Left lobe of liver (tissue), 2 donors: ENCODE measurements around the gene OR1B1. TPM values are rescaled to one million over a fixed set of nuclear protein-coding genes. Genes with fewer than 3 reads are reported as not detected.
A peak's percentile ranks its signal among the peaks of the same experiment; 100 is the strongest.
"Not testable (repeated sequence)": the region's sequence is repeated elsewhere in the genome, so short reads cannot be mapped to it uniquely, and the experiment has no call there.

Experiments used
- ATAC-seq: fragments of 200-7000 bp; cut with Tn5 transposase; one replicate; pipeline ENCODE4 v1.9.1; 2020; ENCODE audit warnings: mild to moderate bottlenecking, moderate library complexity
- DNase-seq: peaks from one replicate; pipeline ENCODE4 v3.0.0-alpha.2; 2020; ENCODE audit warnings: low spot score
- total RNA-seq: library from RNA; stranded (reverse); gene quantifications from one replicate; pipeline ENCODE4 v1.2.1, GENCODE V29; 2021
- donor health status: DM: no; HTN: no; CAD: no; lungs with moderate emphysema.
- donor health status: DM: no; HTN: yes; CAD: no.

OR1B1 gene
- total RNA-seq: not detected

GRCh38 chr9:122657527-122657926 is at the start of gene OR1B1:
TSS of gene OR1B1 (minus strand) at chr9:122657627.
- DNase-seq: no peak
- no peak for ATAC-seq

DNA sequence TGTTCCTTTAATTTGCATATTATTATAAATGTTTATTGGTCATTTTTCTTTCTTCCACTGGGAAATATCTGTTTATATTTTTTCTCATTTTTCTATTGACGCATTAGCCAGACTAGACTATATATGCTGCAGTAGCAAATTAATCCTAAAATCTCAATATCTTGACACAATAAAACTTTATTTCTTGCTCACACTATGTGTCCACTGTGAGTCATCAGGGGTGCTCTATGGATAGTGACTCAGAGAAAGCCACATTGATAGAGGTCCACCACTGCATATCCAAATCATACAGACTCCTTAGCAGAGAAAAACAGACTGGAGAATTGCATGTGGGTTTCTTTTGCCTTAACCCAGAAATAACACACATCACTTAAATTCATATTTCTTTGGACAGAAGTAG is 38.3 kb upstream of the OR1B1 start:
- ATAC-seq (no peak), DNase-seq (no peak)

GRCh38 chr9:122684851-122685250 is 27.4 kb upstream of the OR1B1 start:
- DNase-seq (no peak), ATAC-seq (no peak)

GRCh38 chr9:122672481-122672880 is 15.1 kb upstream of the OR1B1 start:
- no peak for ATAC-seq
- DNase-seq: no peak

- no peak for DNase-seq
- ATAC-seq: no peak
Measured at GRCh38 chr9:122661416-122661815, 4.0 kb upstream of the OR1B1 start, which contains the start of gene OR1L1. TSS of gene OR1L1 (plus strand) at chr9:122661716. CDS start at chr9:122661716, 0 bp downstream.

DNA sequence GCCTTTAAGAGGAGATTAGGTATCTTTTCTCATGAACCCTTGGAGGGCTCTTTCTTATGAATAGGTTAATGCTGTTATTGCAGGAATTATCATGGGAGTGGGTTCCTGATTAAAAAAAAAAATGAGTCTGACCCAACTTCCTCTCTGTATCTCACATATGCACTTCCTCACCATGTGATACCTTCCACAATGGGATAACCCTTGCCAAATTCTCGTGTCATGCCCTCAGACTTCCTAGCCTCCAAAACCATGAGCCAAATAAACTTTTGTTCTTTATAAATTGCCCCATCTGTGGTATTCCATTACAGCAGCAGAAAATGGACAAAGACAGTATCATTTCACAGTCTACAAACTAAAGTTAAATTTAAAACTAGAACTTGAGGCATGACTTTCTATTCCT is 1.0 kb downstream of the OR1B1 start:
- ATAC-seq: peak; percentile 32
- DNase-seq: no peak

DNA sequence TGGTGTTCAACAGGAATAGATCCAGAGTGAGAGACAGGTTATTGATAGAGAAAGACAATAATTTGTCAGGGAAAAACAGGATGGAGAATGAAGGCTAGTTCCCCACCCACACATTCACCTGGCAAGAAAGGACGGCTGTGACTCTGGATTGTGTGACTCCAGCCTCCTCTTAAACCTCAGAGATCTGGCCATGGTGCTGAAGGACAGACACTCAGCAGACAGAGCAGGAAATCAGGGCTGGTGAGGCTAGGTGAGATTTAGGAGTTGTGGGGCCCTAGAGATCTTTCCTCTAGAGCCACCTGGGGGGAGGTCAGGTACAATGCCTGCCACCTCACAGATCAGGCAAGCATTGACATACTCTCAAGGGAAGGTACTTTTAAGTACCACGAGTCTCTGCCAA is 15.2 kb downstream of the OR1B1 start:
- DNase-seq: no peak
- ATAC-seq: no peak

- no peak for DNase-seq
- no peak for ATAC-seq
Measured at GRCh38 chr9:122619996-122620395, 37.4 kb downstream of the OR1B1 start.

- ATAC-seq (no peak), DNase-seq (no peak)
Measured at GRCh38 chr9:122614362-122614761, 43.1 kb downstream of the OR1B1 start, which contains the start of gene OR1Q1. TSS of gene OR1Q1 (plus strand) at chr9:122614738. CDS start at chr9:122614738, 0 bp downstream.

- no peak for DNase-seq
- no peak for ATAC-seq
Measured at GRCh38 chr9:122609804-122610203, 47.6 kb downstream of the OR1B1 start.

DNA sequence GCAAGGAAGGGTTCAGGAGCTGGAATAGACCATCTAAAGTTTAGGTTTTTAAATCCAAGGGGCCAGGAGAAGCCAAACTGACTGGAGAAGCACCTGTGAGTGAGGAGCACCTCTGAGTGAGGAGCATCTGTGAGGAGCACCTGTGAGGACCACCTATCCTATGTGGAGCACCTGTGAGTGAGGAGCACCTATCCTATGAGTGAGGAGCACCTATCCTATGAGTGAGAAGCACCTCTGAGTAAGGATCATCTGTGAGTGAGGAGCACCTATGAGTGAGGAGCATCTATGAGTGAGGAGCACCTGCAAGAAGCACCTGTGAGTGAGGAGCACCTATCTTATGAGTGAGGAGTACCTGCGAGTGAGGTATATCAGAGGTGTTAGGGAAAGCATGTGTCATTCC is 50.8 kb downstream of the OR1B1 start:
- ATAC-seq: no peak
- no peak for DNase-seq

DNA sequence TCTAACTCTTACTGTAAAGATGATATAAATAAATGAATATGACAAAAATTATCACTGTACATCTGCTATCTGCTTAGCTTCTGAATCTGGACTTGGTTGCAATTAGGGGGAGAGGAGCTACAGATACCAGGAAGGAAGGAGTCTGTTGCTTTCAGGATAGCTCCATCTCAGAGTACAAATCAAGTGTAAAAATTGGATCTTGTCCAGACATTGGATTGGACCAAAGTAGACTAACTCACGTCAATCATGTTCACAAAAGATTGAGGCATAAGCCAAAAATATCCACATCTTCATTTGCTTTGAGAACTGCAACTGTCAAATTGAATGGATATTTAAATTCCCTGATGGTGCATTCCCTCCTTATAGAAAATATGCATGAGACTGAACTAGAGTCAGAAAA is 51.7 kb downstream of the OR1B1 start:
- DNase-seq (no peak), ATAC-seq (no peak)

- ATAC-seq: not testable (repeated sequence)
Measured at GRCh38 chr9:122583284-122583683, 74.1 kb downstream of the OR1B1 start, which contains the start of gene OR1L8. TSS of gene OR1L8 (minus strand) at chr9:122583384. CDS start at chr9:122568477, 14,907 bp downstream.

DNA sequence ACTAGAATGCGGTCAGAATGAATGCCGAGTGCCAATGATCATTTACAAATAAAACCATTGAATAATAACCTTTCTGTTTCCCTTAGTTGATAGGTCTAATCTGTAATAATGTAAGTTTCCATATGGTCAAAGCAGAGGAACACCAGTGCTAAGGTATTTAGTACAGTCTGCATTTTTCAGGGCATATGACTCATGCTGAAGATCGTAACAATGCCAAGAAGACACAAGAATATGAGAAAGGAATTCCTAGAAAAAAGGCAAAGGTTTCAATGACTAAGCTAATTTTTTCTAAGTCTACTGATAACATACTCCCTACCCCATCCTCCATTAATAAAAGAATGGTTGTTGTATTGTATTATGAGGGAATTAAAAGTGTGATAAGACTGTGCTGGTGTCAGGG is 77.1 kb downstream of the OR1B1 start:
- ATAC-seq (peak; percentile 28), DNase-seq (no peak)

More at GRCh38 chr9:122583284-122583683, 74.1 kb downstream of the OR1B1 start, which contains the start of gene OR1L8:
- DNase-seq: not testable (repeated sequence)

- DNase-seq (no peak), ATAC-seq (no peak)
Measured at GRCh38 chr9:122579874-122580273, 77.6 kb downstream of the OR1B1 start.

Other genes with a start within 250 kb of the OR1B1 start
- gene OR1J1, start 179.7 kb downstream of the OR1B1 start, total RNA-seq: not detected
- gene OR1J2, start 146.8 kb downstream of the OR1B1 start, total RNA-seq: not detected
- not detected for gene OR1J4, start 138.5 kb downstream of the OR1B1 start, total RNA-seq
- not detected for gene OR1N1, start 130.3 kb downstream of the OR1B1 start, total RNA-seq
- gene OR1N2, start 104.5 kb downstream of the OR1B1 start, total RNA-seq: not detected
- not detected for gene OR1L8, start 74.2 kb downstream of the OR1B1 start, total RNA-seq
- gene OR1Q1, start 42.9 kb downstream of the OR1B1 start, total RNA-seq: not detected
- gene OR1L1, start 4.1 kb upstream of the OR1B1 start, total RNA-seq: not detected
- gene OR1L3, start 17.5 kb upstream of the OR1B1 start, total RNA-seq: not detected
- not detected for gene OR1L4, start 66.4 kb upstream of the OR1B1 start, total RNA-seq
- not detected for gene OR1L6, start 84.7 kb upstream of the OR1B1 start, total RNA-seq
- gene OR5C1, start 131.3 kb upstream of the OR1B1 start, total RNA-seq: not detected
- gene OR1K1, start 142.5 kb upstream of the OR1B1 start, total RNA-seq: not detected
- 4.8 TPM for gene PDCL, start 171.0 kb upstream of the OR1B1 start, total RNA-seq
- gene RC3H2, start 247.7 kb upstream of the OR1B1 start, total RNA-seq: 15.1 TPM